ENCODE measurements around the gene GTF2A1L.
"Not testable (repeated sequence)": the region's sequence is repeated elsewhere in the genome, so short reads cannot be mapped to it uniquely, and the experiment has no call there.

The GTF2A1L gene

DNA sequence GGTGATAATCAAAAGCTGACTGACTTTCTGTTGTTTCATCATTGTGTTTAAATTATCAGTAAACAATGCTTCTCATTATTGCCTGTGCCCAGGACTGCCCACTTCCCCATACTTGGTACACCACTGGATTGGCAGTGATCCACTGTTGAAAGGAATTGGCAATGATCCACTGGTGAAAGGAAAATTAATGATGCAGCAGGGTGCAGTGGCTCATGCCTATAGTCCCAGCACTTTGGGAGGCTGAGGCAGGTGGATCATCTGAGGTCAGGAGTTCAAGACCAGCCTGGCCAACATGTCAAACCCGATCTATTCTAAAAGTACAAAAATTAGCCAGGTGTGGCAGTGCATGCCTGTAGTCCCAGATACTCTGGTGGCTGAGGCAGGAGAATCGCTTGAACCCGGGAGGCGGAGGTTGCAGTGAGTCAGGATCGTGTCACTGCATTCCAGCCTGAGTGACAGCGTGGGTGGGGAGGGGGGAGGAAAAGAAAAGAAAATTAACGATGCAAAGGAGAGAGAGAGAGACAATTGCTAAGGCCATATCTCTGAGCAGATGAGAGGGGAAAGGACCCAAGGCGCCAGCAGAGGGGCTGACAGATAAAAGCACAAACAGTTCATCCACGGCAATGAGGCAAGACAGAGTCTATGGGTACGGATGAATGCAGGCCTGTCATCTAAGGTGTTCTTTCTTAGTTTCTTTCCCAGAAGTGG, 10.2 kb upstream of the GTF2A1L start:
- DNase-seq (ENCODE audit: low read depth), result no peak

DNA sequence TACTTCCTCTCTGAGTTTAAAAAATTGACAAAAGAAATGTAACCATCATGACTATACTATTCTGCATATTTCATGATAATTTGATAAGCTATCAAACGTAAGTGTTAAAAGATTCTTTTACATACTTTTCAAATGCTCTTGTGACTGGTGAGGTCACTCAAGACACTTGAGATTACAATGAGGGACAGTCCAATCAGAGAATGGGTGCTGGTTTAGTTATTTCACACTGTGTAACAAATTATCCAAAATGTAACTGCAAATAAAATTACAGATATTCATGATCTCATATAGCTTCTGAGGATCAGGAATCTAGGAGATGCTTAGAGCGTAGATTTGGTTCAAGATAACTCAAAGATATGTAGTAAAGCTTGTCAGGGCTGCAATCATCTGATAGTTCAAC, 4.4 kb upstream of the GTF2A1L start:
- no peak for DNase-seq (ENCODE audit: low read depth)

DNA sequence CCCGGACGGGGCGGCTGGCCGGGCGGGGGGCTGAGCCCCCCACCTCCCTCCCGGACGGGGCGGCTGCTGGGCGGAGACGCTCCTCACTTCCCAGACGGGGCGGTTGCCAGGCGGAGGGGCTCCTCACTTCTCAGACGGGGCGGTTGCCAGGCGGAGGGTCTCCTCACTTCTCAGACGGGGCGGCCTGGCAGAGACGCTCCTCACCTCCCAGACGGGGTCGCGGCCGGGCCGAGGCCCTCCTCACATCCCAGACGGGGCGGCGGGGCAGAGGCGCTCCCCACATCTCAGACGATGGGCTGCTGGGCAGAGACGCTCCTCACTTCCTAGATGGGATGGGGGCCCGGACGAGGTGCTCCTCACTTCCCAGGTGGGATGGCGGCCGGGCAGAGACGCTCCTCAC, 3.1 kb upstream of the GTF2A1L start:
- not testable (repeated sequence) for DNase-seq (ENCODE audit: low read depth)

DNA sequence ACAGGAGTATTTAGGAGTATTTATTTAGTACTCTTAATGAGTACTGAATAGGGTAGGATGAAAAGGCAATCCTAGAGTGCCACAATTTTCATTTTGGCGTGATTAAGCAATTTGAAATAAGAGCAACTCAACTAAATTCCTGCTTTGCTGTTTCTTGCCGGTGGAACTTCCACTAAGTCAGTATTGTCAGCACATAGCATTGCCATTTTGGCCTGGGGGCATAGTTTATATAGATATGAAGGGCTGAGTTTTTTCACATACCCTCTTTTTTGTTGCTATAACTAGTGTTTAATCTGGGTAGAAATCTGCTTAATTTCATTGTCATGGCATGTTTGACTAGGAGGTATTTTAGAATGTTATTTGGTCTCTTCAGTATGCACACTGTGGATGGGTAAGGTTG, 1.9 kb downstream of the GTF2A1L start:
- no peak for DNase-seq (ENCODE audit: low read depth)

DNA sequence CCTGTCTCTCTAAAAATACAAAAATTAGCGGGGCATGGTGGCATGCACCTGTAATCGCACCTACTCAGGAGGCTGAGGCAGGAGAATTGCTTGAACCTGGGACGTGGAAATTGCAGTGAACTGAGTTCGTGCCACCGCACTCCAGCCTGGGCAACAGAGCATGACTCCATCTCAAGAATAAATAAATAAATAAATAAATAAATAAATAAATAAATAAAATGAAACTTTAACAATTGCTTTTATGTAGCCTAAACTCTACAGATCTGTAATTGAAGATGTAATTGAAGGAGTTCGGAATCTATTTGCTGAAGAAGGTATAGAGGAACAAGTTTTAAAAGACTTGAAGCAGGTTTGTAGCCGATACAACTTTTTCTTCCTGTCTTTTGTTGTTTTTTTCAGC, 2.9 kb downstream of the GTF2A1L start:
- no peak for DNase-seq (ENCODE audit: low read depth)

DNA sequence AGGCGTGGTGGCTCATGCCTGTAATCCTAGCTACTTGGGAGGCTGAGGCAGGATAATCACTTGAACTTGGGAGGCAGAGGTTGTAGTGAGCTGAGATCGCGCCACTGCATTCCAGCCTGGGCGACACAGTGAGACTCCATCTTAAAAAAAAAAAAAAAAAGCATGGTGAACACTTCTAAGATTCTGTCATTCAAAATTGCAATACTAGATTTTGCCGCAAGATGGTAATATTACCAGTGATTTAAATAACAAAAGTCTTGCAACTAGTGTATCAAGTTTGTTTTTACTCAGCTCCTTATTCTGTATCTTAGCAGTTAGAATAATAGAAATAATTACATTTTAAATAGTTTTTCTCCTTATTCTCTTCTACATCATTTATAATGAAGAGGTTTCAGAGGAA, 5.0 kb downstream of the GTF2A1L start:
- not testable (repeated sequence) for DNase-seq (ENCODE audit: low read depth)

DNA sequence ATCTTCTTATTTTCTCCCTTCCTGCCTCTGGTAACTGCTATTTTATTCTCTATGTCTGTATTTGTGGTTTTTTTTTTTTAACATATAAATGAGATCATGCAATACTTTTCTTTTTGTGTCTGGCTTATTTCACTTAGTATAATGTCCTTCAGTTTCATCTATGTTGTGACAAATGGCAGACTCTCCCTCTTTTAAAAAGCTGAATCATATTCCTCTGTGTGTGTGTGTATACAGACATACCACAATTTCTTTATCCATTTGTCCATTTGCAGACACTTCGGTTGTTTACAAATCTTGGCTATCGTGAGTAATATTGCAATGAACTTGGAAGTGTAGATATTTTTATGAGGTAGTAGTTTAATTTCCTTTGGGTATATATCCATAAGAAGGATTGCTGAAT, 7.0 kb downstream of the GTF2A1L start:
- no peak for DNase-seq (ENCODE audit: low read depth)

DNA sequence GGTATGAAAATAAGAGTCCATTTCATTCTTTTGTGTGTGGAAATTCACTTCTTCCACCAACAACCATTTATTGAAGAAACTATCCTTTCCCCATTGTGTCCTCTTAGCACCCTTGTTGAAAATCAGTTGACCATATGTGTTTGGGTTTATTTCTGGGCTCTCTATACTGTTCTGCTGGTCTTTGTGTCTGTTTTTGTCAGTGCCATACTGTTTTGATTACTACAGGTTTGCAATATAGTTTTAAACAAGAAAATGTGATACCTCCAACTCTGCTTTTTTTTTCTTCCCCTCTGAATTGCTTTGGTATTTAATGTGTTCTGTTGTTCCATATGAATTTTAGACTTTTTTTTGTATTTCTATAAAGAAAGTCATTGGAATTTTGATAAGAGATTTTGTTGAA, 8.4 kb downstream of the GTF2A1L start:
- DNase-seq (ENCODE audit: low read depth), result no peak

DNA sequence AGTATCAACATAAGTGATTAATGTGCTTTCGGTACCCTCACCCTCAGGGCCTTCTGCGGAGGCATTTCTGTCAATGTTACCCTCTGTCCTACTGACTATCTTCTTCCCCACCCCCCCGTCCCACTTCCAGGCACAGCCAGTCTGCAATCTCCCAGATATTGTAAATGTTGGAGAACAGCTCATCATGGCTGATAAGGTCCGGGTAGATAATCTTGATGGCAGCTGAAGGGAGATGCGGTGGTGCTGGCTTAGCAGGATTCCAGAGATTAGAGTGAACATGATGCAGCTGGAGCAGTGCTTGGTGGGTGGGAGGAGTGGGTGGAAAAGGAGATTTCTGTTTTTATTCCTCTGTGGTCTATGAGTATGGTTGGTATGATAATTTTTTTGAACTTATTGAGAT, 15.5 kb downstream of the GTF2A1L start:
- DNase-seq (ENCODE audit: low read depth), result no peak

DNA sequence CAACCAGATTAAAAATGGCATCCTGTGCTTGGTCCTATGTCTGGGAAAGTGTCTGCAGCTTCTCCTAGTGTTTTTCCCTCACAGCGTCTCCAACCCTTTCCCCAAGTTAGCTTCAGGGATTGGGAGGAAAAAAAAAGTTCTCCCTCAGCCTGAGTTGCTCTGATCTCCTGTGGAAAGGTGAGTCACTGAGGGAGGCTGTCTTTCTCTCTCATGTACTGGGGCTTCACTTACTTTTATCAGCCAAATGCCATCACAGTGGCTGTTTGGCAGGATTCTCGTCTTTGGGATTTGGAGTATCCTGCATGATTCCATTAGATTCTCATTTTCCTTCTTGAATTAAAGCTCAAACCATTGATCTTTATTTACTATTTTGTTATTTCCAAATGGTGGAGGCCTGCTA, 18.1 kb downstream of the GTF2A1L start:
- no peak for DNase-seq (ENCODE audit: low read depth)

DNA sequence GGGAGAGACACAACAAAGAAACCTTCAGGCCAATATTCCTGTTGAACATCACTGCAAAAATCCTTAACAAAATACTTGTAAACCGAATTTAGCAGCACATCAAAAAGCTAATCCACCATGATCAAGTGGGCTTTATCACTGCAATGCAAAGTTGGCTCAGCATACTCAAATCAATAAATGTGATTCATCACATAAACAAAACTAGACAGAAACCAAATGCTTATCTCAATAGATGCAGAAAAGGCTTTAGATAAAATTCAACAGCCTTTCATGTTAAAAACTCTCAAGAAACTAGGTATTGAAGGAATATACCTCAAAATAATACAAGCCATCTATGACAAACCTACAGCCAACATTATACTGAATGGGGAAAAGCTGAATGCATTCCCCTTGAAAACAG, 20.6 kb downstream of the GTF2A1L start:
- DNase-seq (ENCODE audit: low read depth), result no peak

DNA sequence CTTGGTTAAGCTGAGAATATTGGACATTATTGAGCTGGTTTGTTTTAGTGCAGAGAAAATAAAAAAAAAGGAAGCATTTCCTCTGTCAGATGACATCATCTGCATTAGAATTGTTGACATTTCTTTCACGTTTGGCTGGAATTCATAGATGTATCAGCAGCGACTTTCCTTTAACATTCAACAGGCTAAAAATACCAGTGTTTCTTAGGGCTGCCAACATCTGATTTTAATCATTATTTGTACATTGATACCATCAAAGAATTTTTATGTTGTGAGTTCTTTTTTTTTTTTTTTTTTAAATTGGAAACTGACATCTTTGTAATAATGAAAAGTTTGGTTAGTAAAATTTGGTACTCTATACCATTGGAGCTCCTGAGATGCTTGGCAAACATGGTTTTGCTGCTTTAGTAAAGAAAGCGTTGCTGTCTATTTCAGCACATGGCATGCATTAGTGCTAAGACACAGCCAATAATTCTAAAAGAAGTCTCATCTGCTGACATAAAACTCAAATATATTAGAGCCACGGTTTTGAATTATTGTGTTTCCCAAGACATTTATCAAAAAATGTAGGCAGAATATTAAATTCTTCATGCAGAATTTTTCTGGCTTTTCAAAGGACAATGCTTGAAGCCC, 33.6 kb downstream of the GTF2A1L start:
- no peak for DNase-seq (ENCODE audit: low read depth)

DNA sequence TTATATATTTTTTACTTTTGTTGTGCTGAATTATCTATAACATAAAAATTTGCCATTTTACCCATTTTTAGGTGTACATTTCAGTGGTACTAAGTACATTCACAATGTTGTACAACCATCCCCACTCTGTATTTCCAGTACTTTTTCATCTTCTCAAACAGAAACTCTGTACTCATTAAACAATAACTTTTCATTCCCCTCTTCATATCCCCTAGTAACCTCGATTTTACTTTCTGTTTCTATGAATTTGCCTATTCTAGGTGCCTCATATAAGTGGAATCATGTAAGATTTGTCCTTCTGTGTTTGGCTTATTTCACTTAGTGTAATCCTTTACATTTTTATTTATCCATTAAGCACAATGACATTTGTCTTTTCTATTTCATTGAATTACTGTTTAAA, 51.3 kb downstream of the GTF2A1L start:
- DNase-seq (ENCODE audit: low read depth), result no peak

DNA sequence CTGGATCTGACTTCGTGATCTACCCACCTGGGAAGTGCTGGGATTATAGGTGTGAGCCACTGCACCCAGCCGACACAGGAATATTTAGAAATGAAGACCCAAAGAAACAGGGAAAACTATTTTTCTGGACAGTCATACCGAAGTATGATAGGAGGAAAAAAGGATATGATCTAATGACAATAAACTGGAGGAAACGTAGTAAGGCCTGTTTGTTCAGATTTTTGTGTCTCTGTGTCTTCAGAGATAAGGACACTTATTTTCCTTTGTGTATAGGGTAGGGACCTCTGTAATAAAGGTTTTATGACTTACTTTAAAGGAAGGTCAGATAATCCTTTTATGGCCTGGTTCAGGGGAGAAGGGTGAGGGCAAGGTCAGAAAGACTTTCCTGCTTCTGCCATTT, 55.9 kb downstream of the GTF2A1L start:
- DNase-seq (ENCODE audit: low read depth), result no peak

DNA sequence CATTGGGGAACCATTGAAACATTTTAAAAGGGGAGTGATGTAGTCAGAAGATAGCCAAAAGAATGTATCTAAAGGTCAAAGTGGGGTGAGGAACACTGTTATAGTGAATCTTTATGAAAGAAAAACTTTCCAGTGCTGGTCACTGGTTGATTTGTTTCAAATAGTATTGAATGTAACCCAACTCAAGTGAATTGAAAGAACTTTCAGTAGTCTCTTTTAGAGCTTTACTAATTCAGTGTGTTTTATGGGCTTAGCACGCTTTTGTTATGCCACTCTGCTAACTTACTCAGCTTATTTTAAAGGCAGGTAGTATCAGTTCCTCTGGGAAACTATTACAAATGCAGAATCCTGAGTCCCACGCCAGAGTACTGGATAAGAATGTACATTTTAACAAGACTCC, 57.3 kb downstream of the GTF2A1L start:
- no peak for DNase-seq (ENCODE audit: low read depth)

DNA sequence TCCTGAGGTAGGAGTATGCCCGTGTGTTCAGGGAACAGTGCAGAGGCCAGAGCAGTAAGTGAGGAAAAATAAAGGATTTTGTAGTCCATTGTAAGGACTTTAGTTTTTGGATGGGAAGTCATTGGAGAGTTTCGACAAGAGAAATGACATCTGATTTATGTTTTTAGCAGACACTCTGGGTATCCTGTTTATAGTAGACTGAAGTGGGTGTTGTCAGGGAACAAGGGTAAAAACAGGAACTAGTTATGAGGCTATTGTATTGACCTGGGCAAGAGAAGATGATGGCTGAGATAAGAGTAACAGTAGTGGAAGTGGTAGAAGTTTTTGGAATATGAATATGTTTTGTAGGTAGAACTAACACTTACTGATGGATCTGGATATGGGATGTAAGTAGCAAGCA, 59.8 kb downstream of the GTF2A1L start:
- DNase-seq (ENCODE audit: low read depth), result no peak

DNA sequence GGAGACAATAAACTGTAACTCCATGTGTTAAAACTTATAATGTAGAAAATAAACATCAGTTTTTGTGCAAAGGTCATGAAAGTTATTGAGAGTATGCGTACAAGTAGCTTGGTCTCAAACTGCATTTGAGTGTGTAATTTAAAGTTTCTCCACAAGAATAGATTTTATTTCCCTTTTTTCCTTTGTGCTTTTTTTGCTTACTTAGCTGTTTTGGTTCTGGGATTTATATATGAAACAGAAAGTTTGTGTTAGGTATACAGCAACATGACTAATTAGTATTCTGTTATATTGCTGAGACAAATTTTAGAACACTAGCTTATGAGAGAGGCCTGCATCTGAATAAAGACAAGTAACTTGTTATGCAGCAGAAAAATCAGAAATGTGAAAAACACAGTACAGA, 67.5 kb downstream of the GTF2A1L start:
- no peak for DNase-seq (ENCODE audit: low read depth)

DNA sequence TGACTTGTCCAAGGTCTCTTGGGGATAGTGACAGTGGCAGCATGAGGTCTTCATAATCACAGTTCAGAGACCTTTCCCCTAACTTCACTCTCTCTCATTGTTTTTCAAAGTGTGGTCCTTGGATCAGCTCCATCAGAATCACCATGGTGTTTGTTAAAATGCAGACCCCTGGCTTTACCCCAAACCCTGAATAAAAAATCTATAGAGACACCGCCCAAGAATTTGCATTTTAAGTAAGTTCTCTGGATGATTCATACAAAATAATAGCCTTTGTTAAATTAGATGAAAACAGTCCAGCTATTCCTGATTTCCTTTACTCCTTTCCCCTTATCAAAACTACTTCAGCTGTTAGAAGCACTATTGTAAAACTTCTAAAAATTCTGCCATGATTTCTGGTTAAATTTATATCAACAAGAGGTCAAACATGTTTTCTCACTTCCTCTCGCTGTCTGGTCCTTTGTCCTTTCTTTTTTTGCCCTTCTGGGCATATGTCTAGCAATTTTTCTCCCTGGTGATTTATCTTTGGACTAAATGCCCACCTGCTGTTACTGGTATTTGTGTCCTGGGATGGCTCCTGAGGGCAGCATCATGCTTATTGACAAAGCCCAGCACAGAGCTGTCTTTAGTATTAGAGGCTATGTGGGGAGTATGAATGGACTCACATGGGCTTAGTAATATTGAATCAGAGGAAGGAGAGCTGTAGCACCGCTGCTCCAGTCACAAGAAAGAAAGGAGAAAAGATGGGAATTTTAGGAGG, 74.5 kb downstream of the GTF2A1L start:
- no peak for DNase-seq (ENCODE audit: low read depth)

DNA sequence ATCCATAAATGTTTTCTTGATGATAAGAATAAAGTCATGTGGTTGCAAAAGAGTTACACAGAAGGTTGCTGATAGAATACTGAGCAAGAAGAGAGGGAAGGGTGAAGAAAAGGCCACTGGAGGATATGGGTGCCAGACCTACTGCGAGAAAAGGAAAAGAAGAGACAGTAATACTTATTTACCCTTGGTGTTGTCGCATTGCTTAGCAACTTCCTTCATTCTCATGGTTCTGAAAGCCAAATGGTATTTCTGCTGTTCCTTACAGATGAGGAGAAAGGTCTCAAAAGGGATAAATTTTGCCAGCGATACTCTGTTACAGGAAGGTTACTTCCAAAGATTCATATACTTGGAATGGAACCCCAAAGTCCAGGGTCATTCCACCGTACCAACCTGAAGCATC, 75.4 kb downstream of the GTF2A1L start:
- DNase-seq (ENCODE audit: low read depth), result no peak

DNA sequence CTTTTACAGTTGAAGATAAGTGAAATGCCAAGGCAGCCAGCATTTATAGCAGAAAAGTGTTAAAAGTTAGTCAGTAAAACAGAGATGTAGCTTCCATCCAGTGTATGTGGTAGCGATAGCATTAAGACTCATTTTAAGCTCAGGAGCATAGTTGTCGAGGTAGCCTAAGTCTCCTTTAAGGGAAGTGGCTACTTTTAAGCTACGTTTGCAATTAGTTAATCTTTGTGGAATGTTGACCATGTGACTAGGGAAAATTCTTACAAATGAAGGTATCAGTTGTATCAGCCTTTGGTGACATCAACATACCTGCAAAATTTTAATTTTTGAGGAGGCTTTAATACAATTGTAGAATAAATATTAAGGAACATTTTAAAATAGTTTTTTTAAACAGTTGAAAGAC, 76.0 kb downstream of the GTF2A1L start:
- no peak for DNase-seq (ENCODE audit: low read depth)

DNA sequence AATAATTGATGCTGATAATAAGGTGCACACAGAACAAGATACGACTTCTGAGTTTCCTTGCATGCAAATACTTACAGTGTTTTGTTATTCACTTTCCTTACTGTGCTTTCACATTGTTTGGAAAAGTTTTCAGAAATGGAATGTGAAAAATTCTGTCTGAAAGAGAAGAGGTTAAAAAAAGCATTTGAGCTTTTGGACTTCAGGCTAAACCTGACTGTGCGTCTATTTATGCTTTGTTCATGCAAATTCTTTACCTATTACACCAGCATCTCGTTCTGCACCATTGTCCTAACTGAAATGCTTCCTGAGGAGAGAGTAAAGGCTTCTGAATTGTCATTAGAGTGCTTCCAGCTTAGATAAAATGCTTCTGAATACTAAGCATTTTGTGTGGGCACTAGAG, 76.5 kb downstream of the GTF2A1L start:
- DNase-seq (ENCODE audit: low read depth), result no peak

DNA sequence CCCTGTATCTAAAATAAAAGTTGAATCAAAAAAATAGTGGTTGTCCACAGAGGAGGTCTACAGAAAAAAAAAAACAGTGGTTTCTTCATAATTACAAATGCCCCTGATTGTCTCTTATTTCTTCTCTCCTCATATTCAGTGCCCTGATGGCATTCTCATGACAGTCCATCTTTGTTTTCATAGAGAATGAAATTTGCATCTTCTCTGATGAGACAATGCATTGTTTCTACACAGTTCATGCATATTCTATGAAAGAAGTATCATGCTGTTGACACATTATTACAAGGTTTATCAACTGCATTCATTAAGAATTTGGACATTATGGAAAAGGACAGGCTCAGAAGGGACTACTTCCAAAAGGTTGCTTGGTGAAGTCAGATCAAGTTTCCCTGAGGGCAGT, 78.3 kb downstream of the GTF2A1L start:
- DNase-seq (ENCODE audit: low read depth), result no peak

DNA sequence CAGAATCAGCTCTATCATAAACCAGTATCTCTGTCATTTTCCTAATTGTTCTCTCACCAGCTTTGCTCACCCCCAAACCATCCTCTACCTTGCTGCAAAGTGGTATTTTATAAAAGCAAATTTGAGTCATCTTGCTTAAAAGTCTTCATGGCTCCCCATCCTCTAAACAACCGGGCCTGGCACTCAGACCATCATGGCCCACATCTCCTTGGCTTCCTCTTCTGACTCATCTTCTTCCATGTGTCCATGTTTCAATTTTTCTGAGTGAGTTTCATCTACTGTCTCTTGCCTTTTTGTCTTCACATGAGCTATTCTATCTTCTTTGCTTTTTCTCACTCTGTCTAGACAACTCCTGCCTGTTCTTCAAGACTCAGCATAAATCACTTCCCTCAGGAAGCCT, 79.2 kb downstream of the GTF2A1L start:
- no peak for DNase-seq (ENCODE audit: low read depth)

Data from T-helper 22 cell (primary cell).